PC-3 (cell line): ENCODE results near the gene TCFL5. TPM values are rescaled to one million over a fixed set of nuclear protein-coding genes. Genes with fewer than 3 reads are reported as not detected.
A peak's percentile ranks its signal among the peaks of the same experiment; 100 is the strongest.

Experiments
- ATAC-seq: fragments of 200-7000 bp; cut with Tn5 transposase; 2 replicates; pipeline ENCODE4 v1.9.1; 2020; ENCODE audit warnings: mild to moderate bottlenecking, moderate library complexity
- BruUV-seq: library from RNA; stranded (reverse); fragments of 400-500 nt; replicated peaks from 2 replicates; lab custom pipeline; 2021; lab: Mats Ljungman, UMichigan
- CTCF ChIA-PET: fragments of 300-600 bp; sonication (Branson Sonifier 250); formaldehyde crosslinking; loops from one replicate; lab custom pipeline; 2022; ENCODE audit warnings: antibody characterized with exemption; lab: Charles Lee
- POLR2A ChIA-PET: fragments of 300-600 bp; sonication (Branson Sonifier 250); formaldehyde crosslinking; loops from one replicate; lab custom pipeline; 2022; ENCODE audit warnings: antibody characterized with exemption; ENCODE audit not compliant: unreplicated experiment; lab: Charles Lee
- DNase-seq: peaks from one replicate; pipeline ENCODE4 v3.0.0-alpha.2; 2015
- H2AFZ ChIP-seq: fragments of 300-600 bp; sonication (generic); 2 replicates; pipeline ENCODE4 v1.6.0; 2016; ENCODE audit warnings: antibody characterized with exemption, low read length
- H3F3A ChIP-seq: fragments of 300-600 bp; sonication (generic); one replicate; pipeline ENCODE4 v1.6.0; 2017; ENCODE audit warnings: antibody characterized with exemption, low read length, control low read depth, mild to moderate bottlenecking; ENCODE audit not compliant: unreplicated experiment
- H3K27ac ChIP-seq: fragments of 300-600 bp; sonication (generic); 2 replicates; pipeline ENCODE4 v1.5.1; 2016; ENCODE audit warnings: mild to moderate bottlenecking, low read length
- H3K27me3 ChIP-seq: fragments of 300-600 bp; sonication (generic); 2 replicates; pipeline ENCODE4 v1.6.1; 2016; ENCODE audit warnings: low read length, mixed read lengths
- H3K36me3 ChIP-seq: fragments of 300-600 bp; sonication (generic); 2 replicates; pipeline ENCODE4 v1.6.1; 2016; ENCODE audit warnings: low read depth, mixed run types, low read length, mixed read lengths
- H3K4me1 ChIP-seq: fragments of 300-600 bp; sonication (generic); 2 replicates; pipeline ENCODE4 v1.5.1; 2016; ENCODE audit warnings: low read length; ENCODE audit not compliant: insufficient read depth
- H3K4me2 ChIP-seq: fragments of 300-600 bp; sonication (generic); 2 replicates; pipeline ENCODE4 v1.6.0; 2016; ENCODE audit warnings: low read length
- H3K4me3 ChIP-seq: fragments of 300-600 bp; sonication (generic); 2 replicates; pipeline ENCODE4 v1.5.1; 2016; ENCODE audit warnings: mild to moderate bottlenecking, low read length, mixed read lengths
- H3K79me2 ChIP-seq: fragments of 300-600 bp; sonication (generic); 2 replicates; pipeline ENCODE4 v1.6.1; 2017; ENCODE audit warnings: low read length, mixed read lengths
- H3K9ac ChIP-seq: fragments of 300-600 bp; sonication (generic); 2 replicates; pipeline ENCODE4 v1.6.0; 2016; ENCODE audit warnings: mild to moderate bottlenecking, low read length
- H3K9me2 ChIP-seq: fragments of 300-600 bp; sonication (generic); replicated peaks from 2 replicates; pipeline ENCODE4 v1.6.1; 2016; ENCODE audit warnings: mixed run types, low read length, mixed read lengths
- H3K9me3 ChIP-seq: fragments of 300-600 bp; sonication (generic); 2 replicates; pipeline ENCODE4 v1.6.1; 2016; ENCODE audit warnings: low read length, mixed read lengths
- H4K20me1 ChIP-seq: fragments of 300-600 bp; sonication (generic); 2 replicates; pipeline ENCODE4 v1.6.1; 2016; ENCODE audit warnings: low read length, mixed read lengths
- EZH2 ChIP-seq: fragments of 300-600 bp; sonication (generic); IDR thresholded peaks from one replicate; pipeline ENCODE4 v1.6.1; 2017; ENCODE audit warnings: antibody characterized with exemption, mild to moderate bottlenecking, low read length; ENCODE audit not compliant: unreplicated experiment
- EZH2phosphoT487 ChIP-seq: fragments of 300-600 bp; sonication (generic); IDR thresholded peaks from 2 replicates; pipeline ENCODE4 v1.6.1; 2018; ENCODE audit warnings: mild to moderate bottlenecking, antibody characterized with exemption, low read length, borderline replicate concordance
- intact Hi-C: fragments of 100-400 bp; cut with micrococcal nuclease; formaldehyde crosslinking; loops from 2 replicates; pipeline ENCODE4 v1.9.0; 2023
- total RNA-seq: library from RNA; depleted of rRNA; stranded (reverse); fragments of >200 nt; gene quantifications from 2 replicates; pipeline ENCODE4 v1.2.3, GENCODE V29; 2014
- TF ChIP-seq, protein P1 (sequence below): fragments of 300-600 bp; sonication (generic); conservative IDR thresholded peaks from 2 replicates; pipeline ENCODE4 v1.5.1; 2017; ENCODE audit warnings: antibody characterized with exemption, low read depth, mild to moderate bottlenecking, low read length

TCFL5 gene
- total RNA-seq, 1 experiment from 2014 or later = 15.8 TPM

DNA sequence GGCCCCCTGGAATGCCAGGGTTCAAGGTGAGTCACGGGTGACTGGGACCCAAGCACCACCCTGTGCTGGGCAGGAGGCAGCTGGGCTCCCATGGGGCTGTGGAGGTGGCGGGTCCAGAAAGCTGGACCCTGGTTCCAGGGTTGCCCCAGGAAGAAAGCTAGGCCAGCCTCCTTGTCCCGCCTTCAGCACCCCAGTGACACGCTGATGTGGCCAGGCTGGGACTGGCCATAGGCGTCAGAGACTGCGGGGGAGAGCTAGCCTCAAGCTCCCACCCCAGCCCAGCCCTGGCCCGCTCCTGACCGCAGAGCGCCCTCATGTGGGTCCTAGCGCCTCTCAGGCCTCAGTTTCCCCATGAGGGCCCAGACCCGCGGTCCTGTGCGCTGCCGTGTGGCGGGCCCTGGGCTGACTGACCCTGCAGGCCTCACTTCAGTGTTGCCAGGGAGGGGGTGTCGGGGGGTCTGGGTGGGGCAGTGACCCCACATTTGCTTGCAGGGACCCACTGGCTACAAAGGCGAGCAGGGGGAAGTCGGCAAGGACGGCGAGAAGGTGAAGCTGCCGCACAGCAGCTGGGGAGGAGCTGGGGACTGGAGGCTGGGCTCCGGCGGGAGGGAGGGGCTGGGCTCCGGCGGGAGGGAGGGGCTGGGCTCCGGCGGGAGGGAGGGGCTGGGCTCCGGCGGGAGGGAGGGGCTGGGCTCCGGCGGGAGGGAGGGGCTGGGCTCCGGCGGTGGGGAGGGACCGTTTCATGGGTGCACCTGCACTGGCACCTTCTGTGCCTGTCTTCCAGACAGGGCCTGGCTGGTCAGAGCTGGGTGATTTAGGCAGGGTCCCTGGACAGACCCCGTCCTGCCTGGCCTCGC, 36.9 kb downstream of the TCFL5 start:
- H3K27me3 ChIP-seq = no peaks in the 10 kb centered on the region
- no peaks in the 10 kb centered on the region for H3F3A ChIP-seq
- peak overlapping the region; percentile 97 for H3K4me2 ChIP-seq
- H3K9ac ChIP-seq = no peak overlapping the region
- peak overlapping the region; percentile 77 for H2AFZ ChIP-seq
- ChIA-PET CTCF (interaction anchor here (0.7 to 1.3 kb wide), 2 partner anchors 11 to 37 kb away, joined by 3 to 4 read pairs; partner anchors contain the start of gene TCFL5), POLR2A (interaction anchor here (0.8 to 0.9 kb wide), 2 partner anchors 16 to 37 kb away, joined by 5 to 7 read pairs; partner anchors contain the start of gene TCFL5)
- H3K4me3 ChIP-seq = peak overlapping the region; percentile 62
- no peaks in the 10 kb centered on the region for H3K36me3 ChIP-seq
- peak; percentile 65 for ATAC-seq
- BruUV-seq = no TSS peak
- no peaks in the 10 kb centered on the region for H3K79me2 ChIP-seq
- peaks cover 9% of the 10 kb centered on the region for H3K4me1 ChIP-seq
- no peaks in the 10 kb centered on the region for H4K20me1 ChIP-seq
- no peak overlapping the region for H3K27ac ChIP-seq
- TF ChIP-seq EZH2phosphoT487 (no peak), EZH2 (no peak)
- TF ChIP-seq, protein P1, sequence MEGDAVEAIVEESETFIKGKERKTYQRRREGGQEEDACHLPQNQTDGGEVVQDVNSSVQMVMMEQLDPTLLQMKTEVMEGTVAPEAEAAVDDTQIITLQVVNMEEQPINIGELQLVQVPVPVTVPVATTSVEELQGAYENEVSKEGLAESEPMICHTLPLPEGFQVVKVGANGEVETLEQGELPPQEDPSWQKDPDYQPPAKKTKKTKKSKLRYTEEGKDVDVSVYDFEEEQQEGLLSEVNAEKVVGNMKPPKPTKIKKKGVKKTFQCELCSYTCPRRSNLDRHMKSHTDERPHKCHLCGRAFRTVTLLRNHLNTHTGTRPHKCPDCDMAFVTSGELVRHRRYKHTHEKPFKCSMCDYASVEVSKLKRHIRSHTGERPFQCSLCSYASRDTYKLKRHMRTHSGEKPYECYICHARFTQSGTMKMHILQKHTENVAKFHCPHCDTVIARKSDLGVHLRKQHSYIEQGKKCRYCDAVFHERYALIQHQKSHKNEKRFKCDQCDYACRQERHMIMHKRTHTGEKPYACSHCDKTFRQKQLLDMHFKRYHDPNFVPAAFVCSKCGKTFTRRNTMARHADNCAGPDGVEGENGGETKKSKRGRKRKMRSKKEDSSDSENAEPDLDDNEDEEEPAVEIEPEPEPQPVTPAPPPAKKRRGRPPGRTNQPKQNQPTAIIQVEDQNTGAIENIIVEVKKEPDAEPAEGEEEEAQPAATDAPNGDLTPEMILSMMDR = no peak
- H3K9me2 ChIP-seq = no peaks in the 10 kb centered on the region
- intact Hi-C loops = loop anchor here (10.0 kb wide), 1 partner anchor 100 kb away; the partner anchor contains the start of gene DIDO1
- H3K9me3 ChIP-seq = no peaks in the 10 kb centered on the region
- DNase-seq = peak; percentile 42

DNA sequence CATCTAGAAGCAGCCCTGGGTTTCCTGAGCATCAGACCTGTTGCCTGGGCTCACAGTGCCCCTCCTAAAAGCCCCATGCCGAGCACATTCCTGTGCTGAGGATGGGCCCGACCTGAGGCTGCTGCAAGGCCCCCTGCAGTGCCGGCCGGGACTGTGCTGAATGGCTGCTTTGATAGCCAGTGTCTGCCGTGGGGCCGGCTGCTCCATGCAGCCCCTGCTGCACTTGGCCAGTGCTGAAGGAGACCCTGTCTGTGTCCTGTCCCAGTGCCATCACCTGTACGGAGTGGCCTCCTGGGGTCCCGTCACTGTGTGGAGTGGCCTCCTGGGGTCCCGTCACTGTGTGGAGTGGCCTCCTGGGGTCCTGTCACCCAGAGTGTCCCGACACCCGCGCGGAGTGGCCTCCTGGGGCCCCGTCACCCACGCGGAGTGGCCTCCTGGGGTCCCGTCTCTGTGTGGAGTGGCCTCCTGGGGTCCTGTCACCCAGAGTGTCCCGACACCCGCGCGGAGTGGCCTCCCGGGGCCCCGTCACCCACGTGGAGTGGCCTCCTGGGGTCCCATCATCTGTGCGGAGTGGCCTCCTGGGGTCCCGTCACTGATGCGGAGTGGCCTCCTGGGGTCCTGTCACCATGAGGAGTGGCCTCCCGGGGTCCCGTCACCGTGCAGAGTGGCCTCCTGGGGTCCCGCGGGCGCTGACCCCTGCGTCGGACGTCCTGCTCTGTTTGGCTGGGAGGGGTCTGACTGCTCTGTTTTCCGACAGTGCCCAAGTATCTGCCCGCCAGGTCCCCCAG, 37.7 kb downstream of the TCFL5 start:
- ATAC-seq = no peak
- H3K9ac ChIP-seq = no peak overlapping the region

More for the DNA sequence above, 37.7 kb downstream of the TCFL5 start:
- Histone ChIP-seq H3K9me2 (no peaks in the 10 kb centered on the region), H3K9me3 (no peaks in the 10 kb centered on the region), H3F3A (no peaks in the 10 kb centered on the region), H2AFZ (no peak overlapping the region), H3K4me3 (no peak overlapping the region), H3K36me3 (no peaks in the 10 kb centered on the region), H3K4me1 (peaks cover 17% of the 10 kb centered on the region), H4K20me1 (no peaks in the 10 kb centered on the region), H3K4me2 (peak overlapping the region; percentile 97), H3K27me3 (no peaks in the 10 kb centered on the region), H3K27ac (no peak overlapping the region), H3K79me2 (no peaks in the 10 kb centered on the region)
- POLR2A ChIA-PET = no interaction called here
- CTCF ChIA-PET = interaction anchor here (1.3 kb wide), 1 partner anchor 37 kb away, joined by 4 read pairs; the partner anchor contains the start of gene TCFL5
- TF ChIP-seq EZH2 = no peak
- no peak for TF ChIP-seq EZH2phosphoT487
- TF ChIP-seq, protein P1 = no peak
- intact Hi-C loops = loop anchor here (2.0 to 10.0 kb wide), 2 partner anchors 17 to 101 kb away; partner anchors contain the start of gene DIDO1
- no peak for DNase-seq
- no TSS peak for BruUV-seq
